DOHH2 (cell line): Measurements from ENCODE around the gene MLXIP.
"Not testable (repeated sequence)": the region's sequence is repeated elsewhere in the genome, so short reads cannot be mapped to it uniquely, and the experiment has no call there.

Experiments
- H3F3A ChIP-seq: fragments of 200-600 bp; sonication (generic), shearing (Covaris generic); 2 replicates; pipeline ENCODE4 v1.6.0; 2016; ENCODE audit warnings: antibody characterized with exemption, mild to moderate bottlenecking; ENCODE audit not compliant: control insufficient read depth, insufficient read depth
- H3K27ac ChIP-seq: fragments of 200-600 bp; sonication (generic); 2 replicates; pipeline ENCODE4 v1.5.1; 2014; ENCODE audit warnings: low read depth, mild to moderate bottlenecking, low read length, moderate library complexity
- H3K27me3 ChIP-seq: fragments of 200-600 bp; sonication (generic); 2 replicates; pipeline ENCODE4 v1.6.1; 2014; ENCODE audit warnings: mild to moderate bottlenecking, low read length, mixed read lengths; ENCODE audit not compliant: control insufficient read depth
- H3K36me3 ChIP-seq: fragments of 200-600 bp; sonication (generic); 2 replicates; pipeline ENCODE4 v1.6.1; 2014; ENCODE audit warnings: mild to moderate bottlenecking, low read length, moderate library complexity, mixed read lengths; ENCODE audit not compliant: control insufficient read depth
- H3K4me1 ChIP-seq: fragments of 200-600 bp; sonication (generic); 2 replicates; pipeline ENCODE4 v1.6.1; 2014; ENCODE audit warnings: mild to moderate bottlenecking, low read length, mixed read lengths; ENCODE audit not compliant: control insufficient read depth
- H3K4me2 ChIP-seq: fragments of 200-600 bp; sonication (generic); 2 replicates; pipeline ENCODE4 v1.6.0; 2014; ENCODE audit warnings: mild to moderate bottlenecking, low read length, moderate library complexity
- H3K4me3 ChIP-seq: fragments of 200-600 bp; sonication (generic); 2 replicates; pipeline ENCODE4 v1.5.1; 2014; ENCODE audit warnings: mild to moderate bottlenecking, low read length, mixed read lengths
- H3K79me2 ChIP-seq: fragments of 200-600 bp; sonication (generic); 2 replicates; pipeline ENCODE4 v1.6.1; 2014; ENCODE audit warnings: mild to moderate bottlenecking, low read length, mixed read lengths; ENCODE audit not compliant: control insufficient read depth
- H3K9me2 ChIP-seq: fragments of 200-600 bp; sonication (generic); replicated peaks from 2 replicates; pipeline ENCODE4 v1.6.1; 2014; ENCODE audit warnings: mild to moderate bottlenecking, low read length, mixed read lengths; ENCODE audit not compliant: control insufficient read depth
- H3K9me3 ChIP-seq: fragments of 200-600 bp; sonication (generic); 2 replicates; pipeline ENCODE4 v1.6.1; 2014; ENCODE audit warnings: antibody characterized with exemption, low read length, mixed read lengths; ENCODE audit not compliant: control insufficient read depth, insufficient read depth
- H4K20me1 ChIP-seq: fragments of 200-600 bp; sonication (generic); 2 replicates; pipeline ENCODE4 v1.6.0; 2014; ENCODE audit warnings: low read depth, mild to moderate bottlenecking, antibody characterized with exemption, low read length, moderate library complexity; ENCODE audit not compliant: control insufficient read depth, insufficient read depth
- CTCF ChIP-seq: fragments of 200-600 bp; sonication (generic); IDR thresholded peaks from one replicate; pipeline ENCODE4 v1.5.1; 2014; ENCODE audit warnings: antibody characterized with exemption, mild to moderate bottlenecking, low read depth, low read length; ENCODE audit not compliant: poor library complexity, severe bottlenecking
- EZH2phosphoT487 ChIP-seq: fragments of 200-600 bp; sonication (generic); IDR thresholded peaks from 2 replicates; pipeline ENCODE4 v1.6.1; 2017; ENCODE audit warnings: borderline replicate concordance, mild to moderate bottlenecking, antibody characterized with exemption, low read length, moderate library complexity, mixed read lengths

MLXIP gene

GRCh38 chr12:122171399-122171798, 92.8 kb downstream of the MLXIP start:
- H3K79me2 ChIP-seq, result no peaks in the 10 kb centered on the region
- no peaks in the 10 kb centered on the region for H3F3A ChIP-seq

GRCh38 chr12:122172262-122172939, 93.8 kb downstream of the MLXIP start:
- H3K4me2 ChIP-seq, result no peak overlapping the region
- no peaks in the 10 kb centered on the region for H3K79me2 ChIP-seq
- no peaks in the 10 kb centered on the region for H3K9me2 ChIP-seq
- no peak overlapping the region for H3K4me3 ChIP-seq
- H3K4me1 ChIP-seq, result no peaks in the 10 kb centered on the region
- H3K27ac ChIP-seq, result no peak overlapping the region
- H3K36me3 ChIP-seq, result no peaks in the 10 kb centered on the region
- H3K27me3 ChIP-seq, result peaks cover 21% of the 10 kb centered on the region
- no peaks in the 10 kb centered on the region for H3F3A ChIP-seq
- no peaks in the 10 kb centered on the region for H3K9me3 ChIP-seq
- TF ChIP-seq EZH2phosphoT487 (no peak), CTCF (no peak)
- no peaks in the 10 kb centered on the region for H4K20me1 ChIP-seq

More at GRCh38 chr12:122171399-122171798, 92.8 kb downstream of the MLXIP start:
- Histone ChIP-seq H3K9me3 (no peaks in the 10 kb centered on the region), H3K27me3 (peaks cover 31% of the 10 kb centered on the region), H3K27ac (no peak overlapping the region), H3K4me1 (no peaks in the 10 kb centered on the region), H3K9me2 (no peaks in the 10 kb centered on the region), H3K4me2 (no peak overlapping the region), H3K36me3 (no peaks in the 10 kb centered on the region), H4K20me1 (no peaks in the 10 kb centered on the region), H3K4me3 (no peak overlapping the region)
- TF ChIP-seq EZH2phosphoT487, result no peak
- no peak for TF ChIP-seq CTCF

GRCh38 chr12:122174155-122174845, 95.7 kb downstream of the MLXIP start, which contains the start of gene IL31:
IL31 (minus strand) TSS chr12:122174221; CDS start chr12:122174172, 49 bp downstream.
- Histone ChIP-seq H3K9me2 (no peaks in the 10 kb centered on the region), H3K9me3 (no peaks in the 10 kb centered on the region), H4K20me1 (no peaks in the 10 kb centered on the region), H3K79me2 (no peaks in the 10 kb centered on the region), H3K4me2 (no peak within 1 kb of the TSS), H3K4me3 (no peak within 1 kb of the TSS), H3K27me3 (peaks cover 16% of the 10 kb centered on the region), H3K36me3 (no peaks in the 10 kb centered on the region), H3K27ac (no peak within 1 kb of the TSS), H3F3A (no peaks in the 10 kb centered on the region), H3K4me1 (no peaks in the 10 kb centered on the region)
- TF ChIP-seq EZH2phosphoT487, result no peak
- TF ChIP-seq CTCF, result no peak

DNA sequence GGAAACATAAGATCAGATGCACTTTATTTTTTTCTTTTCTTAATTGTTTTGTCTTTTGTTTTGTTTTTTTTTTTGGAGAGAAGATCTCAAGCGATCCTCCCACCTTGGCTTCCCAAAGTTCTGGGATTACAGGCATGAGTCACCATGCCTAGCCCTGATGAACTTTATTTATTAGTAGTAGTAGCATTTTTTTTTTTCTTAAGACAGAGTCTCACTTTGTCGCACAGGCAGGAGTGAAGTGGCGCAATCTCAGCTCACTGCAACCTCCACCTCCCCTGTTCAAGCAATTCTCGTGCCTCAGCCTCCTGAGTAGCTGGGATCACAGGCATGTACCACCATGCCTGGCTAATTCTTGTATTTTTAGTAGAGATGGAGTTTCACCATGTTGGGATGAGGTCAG, 97.9 kb downstream of the MLXIP start:
- not testable (repeated sequence) for H3K36me3 ChIP-seq, H3K4me2 ChIP-seq, H3K79me2 ChIP-seq, H3K9me3 ChIP-seq, H3K4me3 ChIP-seq, H3K9me2 ChIP-seq, H3K4me1 ChIP-seq, H3F3A ChIP-seq, H4K20me1 ChIP-seq, H3K27ac ChIP-seq
- H3K27me3 ChIP-seq, result peaks cover 16% of the 10 kb centered on the region
